HepG2 (cell line): Measurements from ENCODE around the gene ZNF446. TPM values are rescaled to one million over a fixed set of nuclear protein-coding genes. Genes with fewer than 3 reads are reported as not detected.

Experiments
- ARHGAP35 ChIP-seq: sonication (generic); formaldehyde crosslinking; IDR thresholded peaks from 2 replicates; pipeline ENCODE4 v1.9.0; 2022; ENCODE audit warnings: mild to moderate bottlenecking, inconsistent platforms, moderate library complexity, missing genetic modification reagents, borderline replicate concordance
- BCL3 ChIP-seq: sonication (generic); formaldehyde crosslinking; IDR thresholded peaks from 2 replicates; pipeline ENCODE4 v1.5.1; 2020; ENCODE audit warnings: mild to moderate bottlenecking, missing genetic modification reagents, moderate library complexity
- FOXJ3 ChIP-seq: sonication (generic); formaldehyde crosslinking; IDR thresholded peaks from 2 replicates; pipeline ENCODE4 v1.4.0; 2020; ENCODE audit warnings: missing genetic modification reagents, mild to moderate bottlenecking, borderline replicate concordance
- GLMP ChIP-seq: sonication (generic); formaldehyde crosslinking; IDR thresholded peaks from 2 replicates; pipeline ENCODE4 v1.9.0; 2021; ENCODE audit warnings: missing genetic modification reagents, mild to moderate bottlenecking, borderline replicate concordance
- GMEB1 ChIP-seq: sonication (generic); formaldehyde crosslinking; IDR thresholded peaks from 2 replicates; pipeline ENCODE4 v1.5.1; 2020; ENCODE audit warnings: missing genetic modification reagents, mild to moderate bottlenecking, borderline replicate concordance
- HHEX ChIP-seq: IDR thresholded peaks from 2 replicates; pipeline ENCODE4 v1.6.1; 2016; ENCODE audit warnings: control low read depth
- HIVEP1 ChIP-seq: sonication (generic); formaldehyde crosslinking; IDR thresholded peaks from 2 replicates; pipeline ENCODE4 v1.4.0; 2020; ENCODE audit warnings: mild to moderate bottlenecking, missing genetic modification reagents
- IRF2 ChIP-seq: IDR thresholded peaks from 2 replicates; pipeline ENCODE4 v1.6.1; 2018; ENCODE audit warnings: missing genetic modification reagents, missing compliant biosample characterization
- KDM2A ChIP-seq: sonication (generic); formaldehyde crosslinking; IDR thresholded peaks from 2 replicates; pipeline ENCODE4 v1.4.0; 2020; ENCODE audit warnings: low read depth, missing genetic modification reagents, borderline replicate concordance
- LRRFIP1 ChIP-seq: sonication (generic); formaldehyde crosslinking; conservative IDR thresholded peaks from 2 replicates; pipeline ENCODE4 v1.4.0; 2020; ENCODE audit warnings: missing genetic modification reagents
- MTF1 ChIP-seq: sonication (generic); formaldehyde crosslinking; IDR thresholded peaks from 2 replicates; pipeline ENCODE4 v1.5.0; 2020; ENCODE audit warnings: missing genetic modification reagents
- RARG ChIP-seq: sonication (generic); formaldehyde crosslinking; IDR thresholded peaks from 2 replicates; pipeline ENCODE4 v1.4.0; 2020; ENCODE audit warnings: low read depth, mild to moderate bottlenecking, missing genetic modification reagents
- TBX3 ChIP-seq: fragments of 450-650 bp; IDR thresholded peaks from 2 replicates; pipeline ENCODE4 v1.6.1; 2017; ENCODE audit warnings: antibody characterized with exemption, mild to moderate bottlenecking, inconsistent platforms, borderline replicate concordance
- TFE3 ChIP-seq: IDR thresholded peaks from 2 replicates; pipeline ENCODE4 v1.6.1; 2016
- ZNF331 ChIP-seq: sonication (generic); formaldehyde crosslinking; IDR thresholded peaks from 2 replicates; pipeline ENCODE4 v1.4.0; 2020; ENCODE audit warnings: missing genetic modification reagents
- ZNF605 ChIP-seq: sonication (generic); formaldehyde crosslinking; IDR thresholded peaks from 2 replicates; pipeline ENCODE4 v1.8.0; 2022; ENCODE audit warnings: mild to moderate bottlenecking, missing genetic modification reagents
- ZNF672 ChIP-seq: sonication (generic); formaldehyde crosslinking; IDR thresholded peaks from 2 replicates; pipeline ENCODE4 v1.8.1; 2022; ENCODE audit warnings: missing genetic modification reagents
- polyA plus RNA-seq, 8 experiments: library from polyadenylated mRNA; depleted of rRNA in 3 of 8; stranded (reverse) in 7 of 8; unstranded in 1 of 8; fragments of >200 nt; fragmentation: Illumina TruSeq in 4 of 8; extraction: Trizol in 4 of 8; gene quantifications; 2 replicates each; pipeline versions ENCODE4 v1.2.1 to v1.2.3, GENCODE V29; 2011 to 2016; ENCODE audit warnings: low read depth in 4 of 8, missing spikeins in 1 of 8, mixed read lengths in 1 of 8; ENCODE audit not compliant: insufficient read depth in 1 of 8
- total RNA-seq, 5 experiments: library from RNA; depleted of rRNA; stranded (reverse); fragments of >200 nt; fragmentation: Illumina TruSeq; extraction: Trizol; gene quantifications; 2 replicates each; pipeline ENCODE4 v1.2.3, GENCODE V29; 2016; ENCODE audit warnings: low read depth in 1 of 5
- TF ChIP-seq, protein P1 (sequence below): sonication (generic); formaldehyde crosslinking; conservative IDR thresholded peaks from 2 replicates; pipeline ENCODE4 v1.8.0; 2022; ENCODE audit warnings: mild to moderate bottlenecking, moderate library complexity, missing genetic modification reagents

The ZNF446 gene
- total and polyA plus RNA-seq, 2 of the 13 experiments (the other 11 are each of a cell fraction or from before 2014, with no cell fraction given): 3.0 to 3.6 TPM

GRCh38 chr19:58466760-58467589 is 9.2 kb upstream of the ZNF446 start, which contains the start of gene ZNF324 (continued):
- TF ChIP-seq BCL3 (CRISPR knock-in tag) (no peak), ZNF331 (CRISPR knock-in tag) (no peak), ZNF672 (CRISPR knock-in tag) (no peak), MTF1 (CRISPR knock-in tag) (no peak), GMEB1 (CRISPR knock-in tag) (peak; percentile 95), RARG (CRISPR knock-in tag) (no peak), FOXJ3 (no peak), KDM2A (peak; percentile 78), GLMP (no peak), ZNF605 (CRISPR knock-in tag) (0 out of 2 replicates have a peak, but pooled peaks have one; percentile 66), HIVEP1 (no peak), TFE3 (CRISPR knock-in tag) (0 out of 2 replicates have a peak, but pooled peaks have one; percentile 59), HHEX (CRISPR knock-in tag) (no peak), LRRFIP1 (CRISPR knock-in tag) (no peak), TBX3 (no peak), ARHGAP35 (CRISPR knock-in tag) (no peak; the same call in 1 of the 2 replicates), IRF2 (CRISPR knock-in tag) (peak; percentile 25; the same call in 1 of the 2 replicates)
- TF ChIP-seq, protein P1, sequence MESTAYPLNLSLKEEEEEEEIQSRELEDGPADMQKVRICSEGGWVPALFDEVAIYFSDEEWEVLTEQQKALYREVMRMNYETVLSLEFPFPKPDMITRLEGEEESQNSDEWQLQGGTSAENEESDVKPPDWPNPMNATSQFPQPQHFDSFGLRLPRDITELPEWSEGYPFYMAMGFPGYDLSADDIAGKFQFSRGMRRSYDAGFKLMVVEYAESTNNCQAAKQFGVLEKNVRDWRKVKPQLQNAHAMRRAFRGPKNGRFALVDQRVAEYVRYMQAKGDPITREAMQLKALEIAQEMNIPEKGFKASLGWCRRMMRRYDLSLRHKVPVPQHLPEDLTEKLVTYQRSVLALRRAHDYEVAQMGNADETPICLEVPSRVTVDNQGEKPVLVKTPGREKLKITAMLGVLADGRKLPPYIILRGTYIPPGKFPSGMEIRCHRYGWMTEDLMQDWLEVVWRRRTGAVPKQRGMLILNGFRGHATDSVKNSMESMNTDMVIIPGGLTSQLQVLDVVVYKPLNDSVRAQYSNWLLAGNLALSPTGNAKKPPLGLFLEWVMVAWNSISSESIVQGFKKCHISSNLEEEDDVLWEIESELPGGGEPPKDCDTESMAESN: 0 out of 2 replicates have a peak, but pooled peaks have one; percentile 59
